ENCODE data around the gene IL1RAPL2.

DNA sequence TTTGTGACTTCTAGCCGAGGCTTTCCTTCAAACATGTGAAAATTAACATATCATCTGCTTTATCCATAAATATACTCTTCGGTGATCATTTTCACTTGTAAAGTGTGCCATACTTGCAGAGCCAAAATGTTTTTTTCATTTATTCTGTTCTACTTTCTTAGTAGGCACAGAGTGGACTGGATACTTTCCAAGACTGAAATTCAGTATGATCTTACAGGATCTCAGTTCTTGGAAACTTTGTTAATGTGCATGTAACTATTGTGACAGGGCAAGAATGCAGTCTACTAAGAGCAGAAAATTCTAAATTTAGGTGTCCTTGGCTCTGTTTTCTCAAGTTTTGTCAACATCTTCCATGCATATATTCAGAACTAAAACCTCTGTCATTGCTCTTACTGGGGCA, 369.6 kb downstream of the IL1RAPL2 start:
- TF ChIP-seq, protein P1, sequence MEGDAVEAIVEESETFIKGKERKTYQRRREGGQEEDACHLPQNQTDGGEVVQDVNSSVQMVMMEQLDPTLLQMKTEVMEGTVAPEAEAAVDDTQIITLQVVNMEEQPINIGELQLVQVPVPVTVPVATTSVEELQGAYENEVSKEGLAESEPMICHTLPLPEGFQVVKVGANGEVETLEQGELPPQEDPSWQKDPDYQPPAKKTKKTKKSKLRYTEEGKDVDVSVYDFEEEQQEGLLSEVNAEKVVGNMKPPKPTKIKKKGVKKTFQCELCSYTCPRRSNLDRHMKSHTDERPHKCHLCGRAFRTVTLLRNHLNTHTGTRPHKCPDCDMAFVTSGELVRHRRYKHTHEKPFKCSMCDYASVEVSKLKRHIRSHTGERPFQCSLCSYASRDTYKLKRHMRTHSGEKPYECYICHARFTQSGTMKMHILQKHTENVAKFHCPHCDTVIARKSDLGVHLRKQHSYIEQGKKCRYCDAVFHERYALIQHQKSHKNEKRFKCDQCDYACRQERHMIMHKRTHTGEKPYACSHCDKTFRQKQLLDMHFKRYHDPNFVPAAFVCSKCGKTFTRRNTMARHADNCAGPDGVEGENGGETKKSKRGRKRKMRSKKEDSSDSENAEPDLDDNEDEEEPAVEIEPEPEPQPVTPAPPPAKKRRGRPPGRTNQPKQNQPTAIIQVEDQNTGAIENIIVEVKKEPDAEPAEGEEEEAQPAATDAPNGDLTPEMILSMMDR (IDR thresholded peaks at IDR 0.05) = no peak
- TF ChIP-seq POLR2A (IDR thresholded peaks at IDR 0.05) = no peak
- no peak for TF ChIP-seq POLR2AphosphoS5 (IDR thresholded peaks at IDR 0.05)
- no peak for TF ChIP-seq EP300 (IDR thresholded peaks at IDR 0.05; ENCODE audit: low read depth)

Measured in transverse colon (tissue), 4 donors.